Calu3 (cell line): ENCODE measurements around the gene TMED10. TPM values are rescaled to one million over a fixed set of nuclear protein-coding genes. Genes with fewer than 3 reads are reported as not detected.

Source experiments
- BruUV-seq: library from RNA; stranded (reverse); fragments of 400-500 nt; replicated peaks from 2 replicates; lab custom pipeline; 2021; lab: Mats Ljungman, UMichigan
- CTCF ChIA-PET: fragments of 300-600 bp; sonication (Branson Sonifier 250); formaldehyde crosslinking; loops from one replicate; lab custom pipeline; 2022; ENCODE audit warnings: antibody characterized with exemption; lab: Charles Lee
- DNase-seq: peaks from one replicate; pipeline ENCODE4 v3.0.0; 2022
- H3K27ac Mint-ChIP-seq: one replicate; pipeline ENCODE4 v1.8.0; 2022; ENCODE audit warnings: mixed read lengths; ENCODE audit not compliant: unreplicated experiment
- H3K27me3 Mint-ChIP-seq: one replicate; pipeline ENCODE4 v1.8.0; 2022; ENCODE audit warnings: mixed read lengths; ENCODE audit not compliant: unreplicated experiment
- H3K36me3 Mint-ChIP-seq: one replicate; pipeline ENCODE4 v1.8.0; 2022; ENCODE audit warnings: mild to moderate bottlenecking, moderate library complexity, mixed read lengths; ENCODE audit not compliant: insufficient read depth, unreplicated experiment
- H3K4me1 Mint-ChIP-seq: one replicate; pipeline ENCODE4 v1.8.0; 2022; ENCODE audit warnings: mild to moderate bottlenecking, low read depth, mixed read lengths; ENCODE audit not compliant: unreplicated experiment
- H3K4me3 Mint-ChIP-seq: one replicate; pipeline ENCODE4 v1.8.0; 2022; ENCODE audit warnings: mild to moderate bottlenecking, low read depth, moderate library complexity, mixed read lengths; ENCODE audit not compliant: unreplicated experiment
- H3K9me3 Mint-ChIP-seq: one replicate; pipeline ENCODE4 v1.8.0; 2022; ENCODE audit warnings: low read depth, mixed read lengths; ENCODE audit not compliant: unreplicated experiment
- CTCF ChIP-seq: fragments of 200-600 bp; IDR thresholded peaks from one replicate; pipeline ENCODE4 v1.8.0; 2022; ENCODE audit warnings: antibody characterized with exemption; ENCODE audit not compliant: unreplicated experiment
- intact Hi-C: fragments of 100-400 bp; cut with micrococcal nuclease; formaldehyde crosslinking; loops from one replicate; pipeline ENCODE4 v1.10.0; 2022; ENCODE audit not compliant: unreplicated experiment
- total RNA-seq: library from RNA; stranded (reverse); gene quantifications from 2 replicates; pipeline ENCODE4 v1.2.3, GENCODE V29; 2022

Gene TMED10
- total RNA-seq, 1 experiment from 2014 or later, result 391 TPM

- Mint-ChIP-seq H3K27me3 (no peaks in the 10 kb centered on the region), H3K4me1 (peaks cover 42% of the 10 kb centered on the region), H3K4me3 (no peak overlapping the region), H3K36me3 (peaks cover 6% of the 10 kb centered on the region), H3K27ac (no peak overlapping the region), H3K9me3 (no peaks in the 10 kb centered on the region)
- BruUV-seq, result no TSS peak
- DNase-seq, result no peak
- intact Hi-C loops, result no loop called here
- no peak for TF ChIP-seq CTCF
- CTCF ChIA-PET, result interaction anchor here (0.6 kb wide), 1 partner anchor 729 kb away, joined by 3 read pairs; no protein-coding TSS in a partner anchor
Measured at GRCh38 chr14:75163677-75164076, 12.7 kb downstream of the TMED10 start.

- DNase-seq, result no peak
- no TSS peak for BruUV-seq
- no peak overlapping the region for H3K4me3 Mint-ChIP-seq
- H3K4me1 Mint-ChIP-seq, result peaks cover 31% of the 10 kb centered on the region
- intact Hi-C loops, result no loop called here
- no peaks in the 10 kb centered on the region for H3K27me3 Mint-ChIP-seq
- no peak for TF ChIP-seq CTCF
- no peaks in the 10 kb centered on the region for H3K36me3 Mint-ChIP-seq
- no peaks in the 10 kb centered on the region for H3K9me3 Mint-ChIP-seq
- CTCF ChIA-PET, result no interaction called here
- H3K27ac Mint-ChIP-seq, result no peak overlapping the region
Measured at GRCh38 chr14:75162631-75163030, 13.8 kb downstream of the TMED10 start.

GRCh38 chr14:75158843-75159614 is 17.4 kb downstream of the TMED10 start:
- Mint-ChIP-seq H3K27ac (no peak overlapping the region), H3K9me3 (no peaks in the 10 kb centered on the region), H3K4me1 (peaks cover 48% of the 10 kb centered on the region), H3K4me3 (no peak overlapping the region), H3K36me3 (peaks cover 6% of the 10 kb centered on the region), H3K27me3 (no peaks in the 10 kb centered on the region)
- intact Hi-C loops, result no loop called here
- BruUV-seq, result no TSS peak
- TF ChIP-seq CTCF, result no peak
- DNase-seq, result no peak
- CTCF ChIA-PET, result no interaction called here

GRCh38 chr14:75156901-75157300 is 19.5 kb downstream of the TMED10 start:
- peaks cover 48% of the 10 kb centered on the region for H3K4me1 Mint-ChIP-seq
- no peak for TF ChIP-seq CTCF
- peaks cover 6% of the 10 kb centered on the region for H3K36me3 Mint-ChIP-seq
- DNase-seq, result peak; percentile 4
- intact Hi-C loops, result no loop called here
- CTCF ChIA-PET, result no interaction called here
- H3K27ac Mint-ChIP-seq, result no peak overlapping the region
- no TSS peak for BruUV-seq
- no peaks in the 10 kb centered on the region for H3K27me3 Mint-ChIP-seq
- H3K4me3 Mint-ChIP-seq, result peak overlapping the region; percentile 49
- H3K9me3 Mint-ChIP-seq, result no peaks in the 10 kb centered on the region
